ENCODE data around the gene MBIP. TPM values are rescaled to one million over a fixed set of nuclear protein-coding genes. Genes with fewer than 3 reads are reported as not detected.
"Not testable (repeated sequence)": the region's sequence is repeated elsewhere in the genome, so short reads cannot be mapped to it uniquely, and the experiment has no call there.

MBIP gene
- total and polyA plus RNA-seq, 9 donors = 18.4 to 35.2 (median 25.3) TPM

GRCh38 chr14:36346052-36346451, 25.6 kb upstream of the MBIP start:
- DNase-seq = no peak
- no peak overlapping the region for H3K27ac ChIP-seq
- WGBS, 3 donors = 34 to 64% (median 56%) methylated on average over 2 of the region's 2 CpGs
- no peak for TF ChIP-seq CTCF (IDR thresholded peaks at IDR 0.05)
- TF ChIP-seq POLR2A (IDR thresholded peaks at IDR 0.05) = no peak
- TF ChIP-seq EP300 (IDR thresholded peaks at IDR 0.05) = no peak
- H3K27me3 ChIP-seq = no peaks in the 10 kb centered on the region
- intact Hi-C loops (cut with DNase I) = no loop called here
- H3K4me1 ChIP-seq (ENCODE audit: insufficient read depth) = no peaks in the 10 kb centered on the region
- no peak overlapping the region for H3K4me3 ChIP-seq
- H3K9me3 ChIP-seq = no peaks in the 10 kb centered on the region
- H3K36me3 ChIP-seq = no peaks in the 10 kb centered on the region

GRCh38 chr14:36344211-36344610, 23.8 kb upstream of the MBIP start:
- H3K9me3 ChIP-seq = no peaks in the 10 kb centered on the region
- H3K36me3 ChIP-seq = no peaks in the 10 kb centered on the region
- H3K27ac ChIP-seq = no peak overlapping the region
- no peaks in the 10 kb centered on the region for H3K27me3 ChIP-seq
- DNase-seq = no peak
- no peaks in the 10 kb centered on the region for H3K4me1 ChIP-seq (ENCODE audit: insufficient read depth)
- WGBS, 3 donors = 14 to 67% (median 40%) methylated on average over 2 of the region's 2 CpGs
- no peak for TF ChIP-seq CTCF (IDR thresholded peaks at IDR 0.05)
- TF ChIP-seq POLR2A (IDR thresholded peaks at IDR 0.05) = no peak
- TF ChIP-seq EP300 (IDR thresholded peaks at IDR 0.05) = no peak
- intact Hi-C loops (cut with DNase I) = no loop called here
- no peak overlapping the region for H3K4me3 ChIP-seq

- intact Hi-C loops (cut with DNase I); H3K36me3 ChIP-seq; H3K9me3 ChIP-seq; DNase-seq; H3K4me3 ChIP-seq; H3K4me1 ChIP-seq (ENCODE audit: insufficient read depth); H3K27ac ChIP-seq; H3K27me3 ChIP-seq: not testable (repeated sequence)
- 69 to 81% (median 78%) methylated on average over 5 of the region's 5 CpGs for WGBS, 3 donors
These were observed 21.4 kb upstream of the MBIP start for GRCh38 chr14:36341811-36342210.

- Histone ChIP-seq H3K4me3 (no peak overlapping the region), H3K9me3 (no peaks in the 10 kb centered on the region), H3K36me3 (no peaks in the 10 kb centered on the region), H3K27me3 (no peaks in the 10 kb centered on the region), H3K4me1 (ENCODE audit: insufficient read depth) (no peaks in the 10 kb centered on the region), H3K27ac (no peak overlapping the region)
- no peak for DNase-seq
- TF ChIP-seq EP300 (IDR thresholded peaks at IDR 0.05) = no peak
- no peak for TF ChIP-seq POLR2A (IDR thresholded peaks at IDR 0.05)
- no peak for TF ChIP-seq CTCF (IDR thresholded peaks at IDR 0.05)
- intact Hi-C loops (cut with DNase I) = no loop called here
These were observed 19.9 kb upstream of the MBIP start for GRCh38 chr14:36340276-36340890.

- Histone ChIP-seq H3K27me3 (no peaks in the 10 kb centered on the region), H3K4me3 (no peak overlapping the region), H3K36me3 (no peaks in the 10 kb centered on the region), H3K27ac (no peak overlapping the region), H3K9me3 (no peaks in the 10 kb centered on the region), H3K4me1 (ENCODE audit: insufficient read depth) (no peaks in the 10 kb centered on the region)
- 87 to 91% (median 90%) methylated on average over 1 of the region's 1 CpG for WGBS, 3 donors
- no peak for DNase-seq
- no peak for TF ChIP-seq POLR2A (IDR thresholded peaks at IDR 0.05)
- TF ChIP-seq EP300 (IDR thresholded peaks at IDR 0.05) = no peak
- no peak for TF ChIP-seq CTCF (IDR thresholded peaks at IDR 0.05)
- intact Hi-C loops (cut with DNase I) = no loop called here
These were observed 19.4 kb upstream of the MBIP start for GRCh38 chr14:36339816-36340215.

Measured in ovary (tissue), 9 donors.